ENCODE measurements around the gene ATL1.
"Not testable (repeated sequence)": the region's sequence is repeated elsewhere in the genome, so short reads cannot be mapped to it uniquely, and the experiment has no call there.

ATL1 gene

GRCh38 chr14:50606468-50606867 lies 46.5 kb downstream of the ATL1 start:
- no peak for DNase-seq

- peak; percentile 73 for DNase-seq
Measured at GRCh38 chr14:50607181-50607580, 47.2 kb downstream of the ATL1 start.

GRCh38 chr14:50607761-50608160 lies 47.8 kb downstream of the ATL1 start:
- DNase-seq = no peak

DNA sequence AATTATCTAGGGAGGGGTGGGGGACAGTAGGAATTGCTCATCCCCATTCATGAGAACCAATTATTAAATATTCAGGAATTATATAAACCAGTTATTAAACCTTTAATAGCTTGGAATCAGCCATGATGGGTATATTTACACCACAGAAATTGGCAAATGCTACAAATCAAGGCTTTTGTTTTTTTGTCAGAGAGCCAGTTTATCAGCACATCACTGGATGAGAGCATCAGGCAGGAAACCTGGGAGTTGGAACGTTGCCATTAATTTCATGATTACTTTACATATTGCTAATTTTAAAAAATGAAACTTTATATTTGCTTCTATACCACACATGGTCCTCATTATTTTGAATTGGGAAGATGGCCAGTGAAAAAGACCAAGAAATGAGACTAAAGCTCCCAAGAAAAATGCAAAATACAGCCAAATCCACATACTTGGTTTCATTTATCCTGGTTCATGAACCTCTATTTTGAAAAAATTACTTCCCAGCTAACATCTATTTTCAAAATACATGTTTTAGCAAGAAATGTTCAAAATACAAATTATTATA lies 48.4 kb downstream of the ATL1 start:
- peak; percentile 62 for DNase-seq

- DNase-seq = no peak
Measured at GRCh38 chr14:50610465-50610864, 50.5 kb downstream of the ATL1 start.

DNA sequence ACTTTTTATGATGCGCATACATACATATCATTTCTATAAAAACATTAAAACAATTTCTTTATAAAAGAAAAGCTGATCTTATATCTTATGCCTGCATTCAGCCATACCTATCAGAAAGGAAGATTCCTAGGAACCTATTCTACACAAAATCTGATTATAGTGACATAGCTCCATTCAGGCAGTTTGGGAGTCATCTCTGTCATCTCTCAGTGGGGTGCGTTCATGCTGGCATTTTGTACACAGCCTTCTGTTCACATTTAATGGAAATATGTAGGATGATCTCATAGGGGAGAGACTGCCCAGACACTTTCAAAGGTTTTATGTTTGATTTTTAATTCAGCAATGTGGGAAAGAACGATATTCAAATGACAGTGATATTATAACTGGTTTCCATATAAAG lies 52.9 kb downstream of the ATL1 start:
- DNase-seq = no peak

DNA sequence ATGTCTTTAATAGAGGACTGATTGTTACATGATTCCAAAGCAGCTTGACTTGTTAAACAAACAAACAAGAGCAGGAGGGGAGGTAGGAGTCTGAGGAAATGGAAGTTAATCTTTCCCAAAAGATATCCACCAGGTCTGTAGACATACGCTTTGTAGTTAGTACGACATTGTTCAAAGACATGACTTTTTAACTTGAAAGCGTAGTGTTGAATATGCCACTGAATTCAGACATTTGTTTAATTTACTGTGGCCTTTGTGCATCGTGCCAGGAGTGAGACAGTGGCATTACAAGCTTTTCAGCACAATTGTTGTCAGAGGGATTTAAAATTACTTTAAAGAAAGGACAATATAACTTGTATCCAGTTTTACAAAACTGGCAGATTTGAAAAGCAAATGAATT lies 55.1 kb downstream of the ATL1 start:
- no peak for DNase-seq

GRCh38 chr14:50615552-50615951 lies 55.6 kb downstream of the ATL1 start:
- DNase-seq = peak; percentile 42

DNA sequence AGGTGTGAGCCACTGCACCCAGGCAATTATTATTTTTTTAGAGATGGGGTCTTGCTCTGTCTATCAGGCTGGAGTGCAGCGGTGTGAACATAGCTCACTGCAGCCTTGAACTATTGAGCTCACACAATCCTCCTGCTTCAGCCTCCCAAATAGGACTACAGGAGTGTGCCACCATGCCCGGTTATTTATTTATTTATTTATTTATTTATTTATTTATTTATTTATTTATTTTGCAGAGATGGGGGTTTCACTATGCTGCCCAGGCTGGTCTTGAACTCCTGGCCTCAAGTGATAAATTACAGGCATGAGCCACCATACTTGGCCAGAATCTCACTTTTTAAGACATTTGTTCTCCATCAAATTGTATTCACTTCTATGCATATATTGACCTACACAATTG lies 56.3 kb downstream of the ATL1 start:
- no peak for DNase-seq

GRCh38 chr14:50619569-50620141 lies 59.7 kb downstream of the ATL1 start:
- DNase-seq = peak; percentile 51

DNA sequence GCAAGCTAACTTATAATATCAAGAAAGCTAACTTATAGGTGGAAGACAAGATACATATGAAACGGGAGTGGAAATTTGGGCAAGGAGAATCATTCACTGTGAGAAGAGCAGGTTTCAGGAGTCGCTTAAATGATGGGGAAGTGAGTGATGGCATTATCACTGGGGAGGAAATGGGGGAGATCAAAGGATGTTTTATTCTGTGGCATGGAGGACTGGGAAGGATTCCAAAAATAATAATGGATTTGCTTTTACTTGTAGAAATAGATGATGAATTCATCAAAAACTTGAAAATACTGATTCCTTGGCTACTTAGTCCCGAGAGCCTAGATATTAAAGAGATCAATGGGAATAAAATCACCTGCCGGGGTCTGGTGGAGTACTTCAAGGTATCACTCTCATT lies 60.4 kb downstream of the ATL1 start:
- peak; percentile 30 for DNase-seq

DNA sequence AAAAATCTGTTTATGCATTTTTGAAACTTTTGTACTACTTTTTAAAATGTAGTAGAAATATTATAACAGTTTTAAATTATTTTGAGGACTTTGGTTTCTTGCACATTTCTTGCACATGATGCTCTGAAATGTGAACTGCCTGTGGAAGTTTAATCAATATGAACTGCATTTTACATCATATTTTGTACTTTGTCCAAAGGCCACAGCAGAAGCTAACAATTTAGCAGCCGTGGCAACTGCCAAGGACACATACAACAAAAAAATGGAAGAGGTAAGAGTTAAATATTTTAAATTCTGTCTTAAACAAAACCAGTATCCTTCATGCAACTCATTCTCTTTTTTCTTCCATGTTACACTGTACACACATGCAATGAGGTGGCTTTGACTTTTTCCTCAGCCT lies 63.0 kb downstream of the ATL1 start:
- no peak for DNase-seq

DNA sequence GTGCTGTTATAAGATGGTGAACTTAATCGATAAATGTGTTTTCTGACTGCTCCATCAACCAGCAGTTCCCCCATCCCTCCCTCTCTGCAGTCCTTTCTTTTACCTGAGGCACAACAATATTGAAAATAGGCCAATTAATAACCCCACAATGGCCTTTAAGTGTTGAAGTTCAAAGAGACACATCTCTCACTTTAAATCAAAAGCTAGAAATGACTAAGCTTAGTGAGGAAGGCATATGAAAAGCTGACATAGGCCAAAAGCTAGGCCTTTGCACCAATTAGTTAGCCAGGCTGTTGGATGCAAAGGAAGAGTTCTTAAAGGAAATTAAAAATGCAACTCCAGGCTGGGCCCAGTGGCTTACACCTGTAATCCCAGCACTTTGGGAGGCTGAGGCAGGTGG lies 64.5 kb downstream of the ATL1 start:
- DNase-seq = no peak

GRCh38 chr14:50624947-50625346 lies 65.0 kb downstream of the ATL1 start:
- not testable (repeated sequence) for DNase-seq

- peak; percentile 45 for DNase-seq
Measured at GRCh38 chr14:50631408-50631821, 71.5 kb downstream of the ATL1 start.

DNA sequence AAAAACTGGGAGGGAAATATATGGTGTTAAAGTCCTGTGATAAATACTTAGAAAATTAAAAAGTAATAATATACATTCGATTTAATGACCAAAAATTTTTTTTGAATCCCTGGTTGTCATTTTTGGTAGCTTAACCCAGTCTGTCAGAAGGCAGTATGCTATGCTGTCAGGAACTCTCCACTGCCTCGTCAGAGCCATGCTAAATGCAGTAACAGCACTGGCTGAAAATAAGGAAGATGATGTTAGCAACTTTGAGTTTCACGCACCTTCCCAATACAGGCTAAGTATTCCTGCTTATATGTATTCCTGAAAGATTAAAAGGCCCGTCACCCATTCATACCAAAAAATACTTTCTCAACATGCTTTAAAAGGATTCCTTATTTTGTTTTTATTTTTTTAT lies 74.0 kb downstream of the ATL1 start:
- no peak for DNase-seq

GRCh38 chr14:50635141-50635540 lies 75.2 kb downstream of the ATL1 start:
- DNase-seq = peak; percentile 30

- DNase-seq = no peak
Measured at GRCh38 chr14:50647282-50647681, 87.3 kb downstream of the ATL1 start.

GRCh38 chr14:50647753-50648152 lies 87.8 kb downstream of the ATL1 start:
- DNase-seq = peak; percentile 45

- no peak for DNase-seq
Measured at GRCh38 chr14:50649691-50650090, 89.7 kb downstream of the ATL1 start.

GRCh38 chr14:50656776-50657175 lies 96.8 kb downstream of the ATL1 start:
- peak; percentile 28 for DNase-seq

GRCh38 chr14:50657753-50658152 lies 97.8 kb downstream of the ATL1 start:
- no peak for DNase-seq

DNA sequence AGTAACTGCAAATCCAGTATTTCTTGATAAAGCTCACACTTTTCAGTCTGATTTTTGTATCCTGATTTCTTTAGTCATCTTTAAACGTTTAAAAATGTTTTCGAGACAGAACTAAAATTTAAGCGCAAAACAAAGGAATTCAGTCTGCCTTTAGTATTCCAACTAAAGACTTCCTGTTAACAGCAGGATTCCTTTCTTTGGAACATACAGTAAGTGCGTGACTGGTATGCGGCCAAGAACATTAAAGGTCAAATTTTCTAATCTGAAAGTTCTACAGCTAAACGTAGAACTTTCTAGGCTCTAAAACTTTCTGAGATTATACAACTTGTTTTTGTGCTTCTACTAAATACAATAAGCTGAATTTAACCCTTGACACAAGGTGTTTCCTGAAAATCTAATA lies 98.3 kb downstream of the ATL1 start:
- peak; percentile 62 for DNase-seq

DNA sequence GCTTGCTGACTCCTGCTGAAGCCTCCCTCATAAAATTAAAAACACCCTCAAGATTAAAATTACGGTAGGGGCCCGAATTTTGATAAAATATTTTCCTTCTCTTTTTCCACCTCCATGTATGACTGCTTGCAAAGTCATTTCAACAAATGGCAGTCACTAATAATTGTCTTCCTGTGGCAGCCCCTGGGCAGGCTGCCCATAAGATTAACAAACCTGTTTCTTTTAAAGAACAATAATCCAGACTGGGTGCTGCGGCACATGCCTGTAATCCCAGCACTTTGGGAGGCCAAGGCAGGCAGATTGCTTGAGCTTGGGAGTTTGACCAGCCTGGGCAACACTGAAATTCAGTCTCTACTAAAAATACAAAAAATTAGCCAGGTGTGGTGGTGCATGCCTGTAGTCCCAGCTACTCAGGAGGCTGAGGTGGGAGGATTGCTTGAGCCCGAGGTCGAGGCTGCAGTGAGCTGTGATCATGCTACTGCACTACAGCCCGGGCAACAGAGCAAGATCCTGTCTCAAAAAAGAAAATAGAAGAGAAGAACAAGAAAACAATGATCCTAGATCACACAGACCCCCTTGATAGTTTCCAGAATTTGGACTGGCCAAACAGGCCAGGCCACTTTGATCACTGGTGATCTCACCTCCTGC lies 99.5 kb downstream of the ATL1 start:
- DNase-seq = no peak

DNA sequence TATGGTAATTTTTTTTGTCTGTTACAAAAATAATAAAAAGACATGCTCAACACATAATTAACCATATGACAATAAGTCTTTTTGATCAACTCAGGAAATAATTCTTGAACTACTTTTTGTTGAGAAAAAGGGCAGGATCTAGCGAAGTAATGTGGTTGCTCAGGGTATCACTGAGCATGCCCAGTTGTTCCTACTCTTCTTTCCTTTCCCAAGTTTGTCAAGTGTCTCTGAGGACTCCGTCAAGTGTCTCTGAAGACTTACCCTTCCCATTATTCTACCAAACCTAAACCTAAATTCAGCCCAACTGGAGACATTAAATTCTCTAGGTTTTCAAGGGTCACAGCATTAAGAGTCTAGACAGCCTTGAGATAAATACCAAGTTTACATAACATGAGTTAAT lies 104.6 kb downstream of the ATL1 start:
- not testable (repeated sequence) for DNase-seq
